ENCODE results near the gene FIGLA.

DNA sequence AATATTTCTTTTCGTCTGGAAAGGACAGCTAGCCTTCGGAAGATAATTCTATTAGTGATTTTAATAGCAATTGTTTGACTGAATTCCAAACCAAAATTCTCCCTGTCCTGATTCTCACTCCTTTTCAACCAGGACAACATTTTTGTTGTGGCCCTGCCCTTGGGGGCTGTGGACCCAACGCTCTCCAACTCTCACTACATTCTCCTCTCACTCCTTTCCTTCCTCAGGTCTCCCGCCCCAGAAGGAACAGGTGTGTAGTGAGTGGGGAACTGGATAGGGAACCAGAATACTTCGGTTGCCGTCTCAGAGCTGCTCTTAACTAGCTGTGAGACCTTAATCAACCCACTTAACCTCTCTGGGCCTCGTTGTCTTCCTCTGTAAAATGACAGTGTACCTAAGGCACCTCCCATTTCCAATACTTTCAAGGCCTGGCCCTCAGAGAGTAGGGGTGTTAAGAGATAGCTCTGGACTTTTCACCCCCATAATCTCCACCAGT lies 21.8 kb downstream of the FIGLA start:
- TF ChIP-seq, protein P1, sequence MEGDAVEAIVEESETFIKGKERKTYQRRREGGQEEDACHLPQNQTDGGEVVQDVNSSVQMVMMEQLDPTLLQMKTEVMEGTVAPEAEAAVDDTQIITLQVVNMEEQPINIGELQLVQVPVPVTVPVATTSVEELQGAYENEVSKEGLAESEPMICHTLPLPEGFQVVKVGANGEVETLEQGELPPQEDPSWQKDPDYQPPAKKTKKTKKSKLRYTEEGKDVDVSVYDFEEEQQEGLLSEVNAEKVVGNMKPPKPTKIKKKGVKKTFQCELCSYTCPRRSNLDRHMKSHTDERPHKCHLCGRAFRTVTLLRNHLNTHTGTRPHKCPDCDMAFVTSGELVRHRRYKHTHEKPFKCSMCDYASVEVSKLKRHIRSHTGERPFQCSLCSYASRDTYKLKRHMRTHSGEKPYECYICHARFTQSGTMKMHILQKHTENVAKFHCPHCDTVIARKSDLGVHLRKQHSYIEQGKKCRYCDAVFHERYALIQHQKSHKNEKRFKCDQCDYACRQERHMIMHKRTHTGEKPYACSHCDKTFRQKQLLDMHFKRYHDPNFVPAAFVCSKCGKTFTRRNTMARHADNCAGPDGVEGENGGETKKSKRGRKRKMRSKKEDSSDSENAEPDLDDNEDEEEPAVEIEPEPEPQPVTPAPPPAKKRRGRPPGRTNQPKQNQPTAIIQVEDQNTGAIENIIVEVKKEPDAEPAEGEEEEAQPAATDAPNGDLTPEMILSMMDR (IDR thresholded peaks at IDR 0.05) = no peak
- no peak for TF ChIP-seq POLR2A (IDR thresholded peaks at IDR 0.05)
- no peak for TF ChIP-seq EP300 (IDR thresholded peaks at IDR 0.05)
- no peak for TF ChIP-seq POLR2AphosphoS5 (IDR thresholded peaks at IDR 0.05)

All from suprapubic skin (tissue), 4 donors.